Measurements from ENCODE around the gene UBE2QL1. TPM values are rescaled to one million over a fixed set of nuclear protein-coding genes. Genes with fewer than 3 reads are reported as not detected.

Gene UBE2QL1
- total RNA-seq, 4 donors from 2014 or later = 0.15 to 1.4 (median 0.28) TPM

DNA sequence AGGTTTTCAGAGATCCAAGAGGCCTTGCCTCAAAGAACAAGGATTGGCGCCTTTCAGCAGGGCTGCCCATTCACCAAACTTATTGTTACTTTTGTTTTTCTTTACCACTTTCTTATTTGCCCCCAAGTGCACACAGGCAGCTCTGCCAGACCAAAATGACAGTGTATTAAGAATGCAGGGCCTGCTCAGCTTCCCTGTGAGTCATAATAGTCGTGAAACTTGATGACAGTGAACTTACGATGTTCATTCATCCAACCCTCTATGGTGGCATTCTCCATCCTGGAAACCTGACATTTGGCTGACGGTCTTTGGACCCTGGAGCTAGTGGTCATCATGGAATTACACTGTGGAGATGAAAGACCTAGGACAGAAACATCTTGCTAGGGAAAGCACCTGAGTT, 44.3 kb downstream of the UBE2QL1 start:
- no peaks in the 10 kb centered on the region for H3K36me3 ChIP-seq
- H3K4me3 ChIP-seq = no peak overlapping the region
- TF ChIP-seq, protein P1, sequence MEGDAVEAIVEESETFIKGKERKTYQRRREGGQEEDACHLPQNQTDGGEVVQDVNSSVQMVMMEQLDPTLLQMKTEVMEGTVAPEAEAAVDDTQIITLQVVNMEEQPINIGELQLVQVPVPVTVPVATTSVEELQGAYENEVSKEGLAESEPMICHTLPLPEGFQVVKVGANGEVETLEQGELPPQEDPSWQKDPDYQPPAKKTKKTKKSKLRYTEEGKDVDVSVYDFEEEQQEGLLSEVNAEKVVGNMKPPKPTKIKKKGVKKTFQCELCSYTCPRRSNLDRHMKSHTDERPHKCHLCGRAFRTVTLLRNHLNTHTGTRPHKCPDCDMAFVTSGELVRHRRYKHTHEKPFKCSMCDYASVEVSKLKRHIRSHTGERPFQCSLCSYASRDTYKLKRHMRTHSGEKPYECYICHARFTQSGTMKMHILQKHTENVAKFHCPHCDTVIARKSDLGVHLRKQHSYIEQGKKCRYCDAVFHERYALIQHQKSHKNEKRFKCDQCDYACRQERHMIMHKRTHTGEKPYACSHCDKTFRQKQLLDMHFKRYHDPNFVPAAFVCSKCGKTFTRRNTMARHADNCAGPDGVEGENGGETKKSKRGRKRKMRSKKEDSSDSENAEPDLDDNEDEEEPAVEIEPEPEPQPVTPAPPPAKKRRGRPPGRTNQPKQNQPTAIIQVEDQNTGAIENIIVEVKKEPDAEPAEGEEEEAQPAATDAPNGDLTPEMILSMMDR (IDR thresholded peaks at IDR 0.05) = no peak
- ATAC-seq = no peak
- no peak overlapping the region for H3K27ac ChIP-seq
- 92 to 100% methylated on average over 1 to 4 of the region's 4 CpGs for WGBS, 2 donors (ENCODE audit: low coverage in 1 of 2)
- H3K4me1 ChIP-seq = no peaks in the 10 kb centered on the region
- no peaks in the 10 kb centered on the region for H3K9me3 ChIP-seq
- H3K27me3 ChIP-seq = peaks cover 24% of the 10 kb centered on the region

DNA sequence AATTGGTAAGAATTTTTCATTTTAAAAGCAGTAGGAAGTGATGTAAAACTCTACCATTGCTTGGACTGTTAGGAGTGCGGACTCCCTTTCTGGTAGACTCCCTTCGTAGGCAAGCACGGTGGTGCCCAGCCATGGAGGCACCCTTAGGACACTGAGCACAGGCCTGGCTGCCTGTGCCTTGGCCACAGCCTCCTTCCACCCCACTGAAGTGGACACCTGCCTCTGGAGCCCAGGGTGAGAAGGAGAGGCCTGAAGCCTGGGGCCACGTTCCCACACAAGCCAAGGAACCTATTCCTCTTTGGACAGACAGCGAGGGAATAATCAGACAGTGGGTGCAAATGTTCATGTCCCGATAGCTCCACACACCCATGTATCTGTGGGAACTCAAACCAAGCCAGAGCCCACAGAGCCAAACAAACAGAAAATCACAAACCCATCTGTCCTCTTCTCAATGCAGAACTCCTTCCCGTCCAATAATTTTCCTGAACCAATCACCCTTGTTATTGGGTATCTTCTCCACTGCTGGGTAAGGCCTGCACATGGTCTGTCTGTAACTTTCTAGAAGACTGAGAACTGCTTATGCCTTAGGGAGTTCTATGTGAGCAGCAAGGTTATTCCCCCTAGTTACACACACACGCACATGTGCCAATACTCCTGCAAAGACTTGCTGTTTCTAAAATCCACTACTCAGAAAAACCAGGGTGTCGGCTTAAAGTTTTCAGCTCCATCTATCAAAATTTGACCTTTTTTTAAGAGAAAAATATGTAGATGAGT, 45.2 kb downstream of the UBE2QL1 start:
- H3K27ac ChIP-seq = no peak overlapping the region
- TF ChIP-seq POLR2AphosphoS5 (IDR thresholded peaks at IDR 0.05) (no peak), POLR2A (IDR thresholded peaks at IDR 0.05) (no peak), EP300 (IDR thresholded peaks at IDR 0.05) (no peak)
- TF ChIP-seq, protein P1 (IDR thresholded peaks at IDR 0.05) = no peak
- ATAC-seq = no peak
- H3K9me3 ChIP-seq = no peaks in the 10 kb centered on the region
- H3K4me3 ChIP-seq = no peak overlapping the region
- H3K27me3 ChIP-seq = peaks cover 24% of the 10 kb centered on the region
- H3K4me1 ChIP-seq = no peaks in the 10 kb centered on the region
- WGBS, 2 donors (ENCODE audit: low coverage in 1 of 2) = 82 to 88% methylated on average over 5 of the region's 9 CpGs
- H3K36me3 ChIP-seq = no peaks in the 10 kb centered on the region

DNA sequence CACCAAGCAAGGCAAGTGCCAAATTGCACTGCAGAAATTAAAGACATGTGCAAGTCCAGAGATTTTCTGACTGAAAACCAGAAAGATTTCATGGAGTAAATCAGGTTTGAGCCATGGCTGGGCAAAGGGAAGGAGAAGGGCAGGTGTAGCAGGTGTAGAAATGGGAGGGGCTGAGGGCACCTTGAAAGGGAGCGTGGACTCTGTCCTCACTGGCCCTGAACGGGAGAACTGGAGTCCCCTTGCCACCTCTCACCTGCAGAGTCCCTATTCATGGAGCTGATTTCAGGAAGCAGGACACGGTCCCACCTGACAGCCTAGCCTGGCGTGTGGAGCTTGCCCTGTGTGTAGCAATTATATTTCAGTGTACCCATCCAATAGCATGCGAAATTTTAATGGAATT, 46.3 kb downstream of the UBE2QL1 start:
- Histone ChIP-seq H3K27ac (no peak overlapping the region), H3K27me3 (peaks cover 19% of the 10 kb centered on the region), H3K9me3 (no peaks in the 10 kb centered on the region), H3K4me3 (no peak overlapping the region), H3K4me1 (no peaks in the 10 kb centered on the region), H3K36me3 (no peaks in the 10 kb centered on the region)
- TF ChIP-seq, protein P1 (IDR thresholded peaks at IDR 0.05) = no peak
- TF ChIP-seq EP300 (IDR thresholded peaks at IDR 0.05) = no peak
- TF ChIP-seq POLR2A (IDR thresholded peaks at IDR 0.05) = no peak
- TF ChIP-seq POLR2AphosphoS5 (IDR thresholded peaks at IDR 0.05) = no peak
- 64 to 76% methylated on average over 3 to 5 of the region's 5 CpGs for WGBS, 2 donors (ENCODE audit: low coverage in 1 of 2)
- ATAC-seq = no peak

DNA sequence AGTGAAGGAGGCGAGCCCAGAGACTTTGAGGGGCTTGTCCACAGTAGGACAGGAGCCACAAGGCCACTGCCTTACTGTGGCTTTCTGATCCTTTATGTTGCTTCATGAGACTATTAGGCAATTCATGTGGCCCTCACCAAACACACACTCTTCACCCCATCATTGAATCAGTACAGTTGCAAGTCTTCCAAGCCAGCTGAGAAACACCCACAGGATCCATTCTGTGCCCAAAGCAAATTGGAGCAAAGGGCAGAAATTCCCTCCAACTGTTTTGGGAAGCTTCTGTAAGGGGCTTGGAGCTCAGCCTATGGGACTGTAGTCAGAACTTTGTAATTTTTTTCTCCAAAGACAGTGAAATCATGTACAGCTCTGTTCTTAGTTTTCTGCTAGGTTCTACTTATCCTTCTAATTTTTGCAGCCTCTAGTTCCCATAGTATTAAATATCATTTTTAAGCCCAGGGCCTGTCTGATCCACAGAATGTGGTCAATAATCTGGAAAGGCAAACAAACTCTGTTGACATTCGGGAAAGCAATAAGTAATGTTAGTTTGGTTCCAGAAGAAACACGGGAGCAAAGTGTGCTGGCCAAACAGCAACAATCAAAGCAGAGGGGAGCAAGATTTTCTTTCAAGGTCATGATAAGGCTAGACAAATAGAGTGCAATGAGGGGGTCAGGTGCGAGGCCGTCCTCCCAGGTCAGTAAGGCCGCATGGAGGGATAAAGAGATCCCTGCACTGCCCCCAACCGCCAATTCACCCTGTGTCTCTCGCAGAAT, 47.0 kb downstream of the UBE2QL1 start:
- TF ChIP-seq POLR2AphosphoS5 (IDR thresholded peaks at IDR 0.05) (no peak), POLR2A (IDR thresholded peaks at IDR 0.05) (no peak), EP300 (IDR thresholded peaks at IDR 0.05) (no peak)
- TF ChIP-seq, protein P1 (IDR thresholded peaks at IDR 0.05) = no peak
- Histone ChIP-seq H3K9me3 (no peaks in the 10 kb centered on the region), H3K4me1 (no peaks in the 10 kb centered on the region), H3K27me3 (peaks cover 16% of the 10 kb centered on the region), H3K36me3 (no peaks in the 10 kb centered on the region), H3K4me3 (no peak overlapping the region), H3K27ac (no peak overlapping the region)
- ATAC-seq = no peak
- WGBS, 2 donors (ENCODE audit: low coverage in 1 of 2) = 31 to 60% methylated on average over 5 to 6 of the region's 8 CpGs

DNA sequence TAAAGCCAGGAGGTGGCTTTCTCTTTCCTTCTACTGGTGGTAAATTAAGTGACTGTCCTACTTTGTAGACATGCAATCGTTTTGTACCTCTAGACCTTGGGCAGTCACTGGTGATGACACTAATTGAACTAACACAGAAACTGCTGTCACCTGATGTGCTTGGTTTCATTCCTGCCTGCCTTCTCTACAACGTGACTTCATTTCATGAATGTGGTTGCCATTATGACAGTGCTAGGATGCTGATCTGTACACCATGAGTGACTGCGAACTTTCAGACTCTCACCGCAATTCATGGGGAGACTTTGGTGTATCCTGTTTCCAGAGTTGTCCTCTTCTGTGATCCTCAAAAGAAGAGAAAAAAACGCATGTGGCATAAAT, 47.5 kb downstream of the UBE2QL1 start:
- Histone ChIP-seq H3K4me3 (no peak overlapping the region), H3K36me3 (no peaks in the 10 kb centered on the region), H3K27ac (no peak overlapping the region), H3K4me1 (no peaks in the 10 kb centered on the region), H3K27me3 (peaks cover 10% of the 10 kb centered on the region), H3K9me3 (no peaks in the 10 kb centered on the region)
- WGBS, 2 donors (ENCODE audit: low coverage in 1 of 2) = 43 to 52% methylated on average over 1 to 2 of the region's 5 CpGs
- ATAC-seq = no peak
- TF ChIP-seq POLR2AphosphoS5 (IDR thresholded peaks at IDR 0.05) (no peak), EP300 (IDR thresholded peaks at IDR 0.05) (no peak), POLR2A (IDR thresholded peaks at IDR 0.05) (no peak)
- TF ChIP-seq, protein P1 (IDR thresholded peaks at IDR 0.05) = no peak

Measured in gastroesophageal sphincter (tissue), 4 donors.